LNCaP clone FGC (cell line): ENCODE data around the gene TMEM138.

Source experiments
- DNase-seq: peaks from one replicate; pipeline ENCODE4 v3.0.0-alpha.2; 2011; ENCODE audit warnings: low read depth
- H3K4me3 ChIP-seq: 2 replicates; pipeline ENCODE4 v1.5.1; 2011; ENCODE audit warnings: mild to moderate bottlenecking, low read depth, low read length, control low read depth
- TF ChIP-seq, protein P1 (sequence below): IDR thresholded peaks from 2 replicates; pipeline ENCODE4 v1.5.1; 2012; ENCODE audit warnings: mild to moderate bottlenecking; ENCODE audit not compliant: control insufficient read depth, insufficient read depth; ENCODE audit errors: extremely low read depth

TMEM138 gene

DNA sequence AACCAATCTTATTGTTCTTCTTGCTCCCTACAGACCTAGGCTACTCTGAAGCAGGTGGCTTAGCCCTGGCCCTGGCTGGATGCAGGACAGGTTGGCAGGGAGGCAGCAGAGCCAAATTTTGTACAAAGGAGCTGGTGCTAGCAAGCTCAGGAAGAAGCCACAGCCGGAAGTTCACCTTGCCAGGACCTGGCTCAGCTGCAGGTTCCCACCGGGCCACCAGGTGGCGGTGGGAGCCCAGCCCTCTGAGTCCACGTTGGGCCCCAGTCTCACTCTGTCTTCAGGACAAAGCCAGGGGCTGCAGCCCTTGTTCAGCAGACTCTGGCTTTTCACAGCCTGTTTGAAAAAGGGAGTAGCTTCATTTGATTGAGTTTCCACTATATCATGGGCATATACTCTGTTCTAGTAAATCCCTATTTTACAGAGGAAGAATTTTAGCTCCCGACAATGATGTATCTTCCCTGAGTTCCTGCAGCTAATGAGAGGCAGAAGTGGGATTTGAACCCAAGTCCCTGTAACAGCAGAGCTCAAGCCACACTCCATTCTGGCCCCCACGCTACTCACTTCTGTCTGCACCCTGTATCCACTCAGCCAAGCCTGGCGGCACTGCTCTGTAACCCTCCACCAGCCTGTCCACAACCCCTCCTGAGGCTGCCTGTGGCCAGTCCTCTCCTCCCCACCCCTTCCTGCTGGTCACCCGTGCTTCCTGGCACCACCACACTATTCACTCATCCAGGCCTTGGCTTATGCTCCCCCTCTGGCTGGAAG is 25.8 kb upstream of the TMEM138 start:
- TF ChIP-seq, protein P1, sequence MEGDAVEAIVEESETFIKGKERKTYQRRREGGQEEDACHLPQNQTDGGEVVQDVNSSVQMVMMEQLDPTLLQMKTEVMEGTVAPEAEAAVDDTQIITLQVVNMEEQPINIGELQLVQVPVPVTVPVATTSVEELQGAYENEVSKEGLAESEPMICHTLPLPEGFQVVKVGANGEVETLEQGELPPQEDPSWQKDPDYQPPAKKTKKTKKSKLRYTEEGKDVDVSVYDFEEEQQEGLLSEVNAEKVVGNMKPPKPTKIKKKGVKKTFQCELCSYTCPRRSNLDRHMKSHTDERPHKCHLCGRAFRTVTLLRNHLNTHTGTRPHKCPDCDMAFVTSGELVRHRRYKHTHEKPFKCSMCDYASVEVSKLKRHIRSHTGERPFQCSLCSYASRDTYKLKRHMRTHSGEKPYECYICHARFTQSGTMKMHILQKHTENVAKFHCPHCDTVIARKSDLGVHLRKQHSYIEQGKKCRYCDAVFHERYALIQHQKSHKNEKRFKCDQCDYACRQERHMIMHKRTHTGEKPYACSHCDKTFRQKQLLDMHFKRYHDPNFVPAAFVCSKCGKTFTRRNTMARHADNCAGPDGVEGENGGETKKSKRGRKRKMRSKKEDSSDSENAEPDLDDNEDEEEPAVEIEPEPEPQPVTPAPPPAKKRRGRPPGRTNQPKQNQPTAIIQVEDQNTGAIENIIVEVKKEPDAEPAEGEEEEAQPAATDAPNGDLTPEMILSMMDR = peak; percentile 94

DNA sequence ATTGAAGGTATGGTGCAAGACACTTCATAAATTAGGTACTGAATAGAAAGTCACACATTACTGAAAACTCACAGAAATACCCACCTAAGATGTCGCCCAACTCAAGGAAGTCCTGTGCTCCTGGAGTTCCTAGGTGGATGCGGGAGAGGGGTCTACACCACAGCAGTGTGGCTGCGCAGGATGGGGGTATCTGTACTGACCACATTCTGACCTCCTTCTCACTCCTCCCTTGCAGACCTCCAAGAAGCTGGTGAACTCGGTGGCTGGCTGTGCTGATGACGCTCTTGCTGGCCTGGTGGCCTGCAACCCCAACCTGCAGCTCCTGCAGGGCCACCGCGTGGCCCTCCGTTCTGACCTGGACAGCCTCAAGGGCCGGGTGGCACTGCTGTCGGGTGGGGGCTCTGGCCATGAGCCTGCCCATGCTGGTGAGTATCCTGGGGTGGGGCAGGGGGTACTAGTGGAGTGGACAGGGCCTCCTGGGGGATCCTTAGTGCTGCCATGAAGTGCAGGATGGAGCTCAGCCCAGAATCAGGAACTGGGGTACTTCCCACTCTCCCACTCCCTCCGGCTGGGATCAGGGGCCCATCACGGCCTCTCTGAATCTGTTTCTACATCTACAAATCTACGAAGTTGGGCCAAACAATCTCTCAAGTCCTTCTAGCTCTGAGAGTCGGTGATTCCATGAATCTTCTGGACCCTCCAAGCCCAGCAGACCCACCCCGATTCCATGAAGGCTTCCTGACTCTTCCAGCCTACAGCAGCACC is 24.3 kb upstream of the TMEM138 start:
- DNase-seq = no peak

More for the DNA sequence above, 25.8 kb upstream of the TMEM138 start:
- H3K4me3 ChIP-seq = no peak overlapping the region
- DNase-seq = peak; percentile 65

DNA sequence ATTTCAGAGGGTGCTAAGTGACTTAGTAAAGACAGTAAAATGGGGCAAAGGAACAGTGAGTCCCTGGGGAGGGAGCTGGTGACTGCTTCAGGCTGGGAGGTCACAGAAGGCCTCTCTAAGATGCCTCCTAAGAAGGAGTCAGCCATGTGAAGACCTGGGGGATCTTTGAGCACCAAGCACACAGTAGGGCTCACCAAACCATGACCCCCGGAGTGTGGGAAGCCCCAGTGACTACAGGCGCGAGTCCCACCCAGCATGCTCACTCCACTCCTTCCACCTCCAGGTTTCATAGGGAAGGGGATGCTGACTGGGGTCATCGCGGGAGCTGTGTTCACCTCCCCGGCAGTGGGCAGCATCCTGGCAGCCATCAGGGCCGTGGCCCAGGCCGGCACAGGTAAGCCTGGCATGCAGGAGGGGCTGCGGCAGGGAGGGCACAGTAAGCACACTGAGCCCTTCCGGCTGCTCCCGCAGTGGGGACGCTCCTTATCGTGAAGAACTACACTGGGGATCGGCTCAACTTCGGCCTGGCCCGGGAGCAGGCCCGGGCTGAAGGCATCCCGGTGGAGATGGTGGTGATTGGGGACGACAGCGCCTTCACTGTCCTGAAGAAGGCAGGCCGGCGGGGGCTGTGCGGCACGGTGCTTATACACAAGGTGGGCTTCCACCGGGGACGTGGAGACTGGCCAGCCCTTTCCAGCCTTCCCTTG is 23.2 kb upstream of the TMEM138 start:
- TF ChIP-seq, protein P1 = no peak
- DNase-seq = no peak

More for the DNA sequence above, 24.3 kb upstream of the TMEM138 start:
- H3K4me3 ChIP-seq = no peak overlapping the region
- TF ChIP-seq, protein P1 = no peak

DNA sequence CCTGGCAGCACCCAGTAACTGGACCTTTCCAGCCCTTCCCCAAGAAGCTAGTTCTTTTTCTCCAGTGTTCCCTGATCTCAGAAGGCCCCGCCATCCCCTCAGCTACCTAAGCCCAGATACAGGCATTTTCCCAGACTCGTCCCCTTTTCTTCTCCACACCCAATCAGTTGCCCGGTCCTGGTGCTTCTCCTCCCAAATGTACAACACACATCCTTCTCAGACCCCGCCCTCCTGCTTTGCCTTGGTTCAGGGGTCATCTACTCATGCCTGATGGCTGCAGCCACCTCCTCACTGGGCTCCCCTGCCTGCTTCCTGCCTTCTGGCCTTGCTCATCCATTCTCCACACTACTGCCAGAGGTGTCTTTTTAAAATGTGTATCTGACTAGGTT is 22.7 kb upstream of the TMEM138 start:
- DNase-seq = no peak
- TF ChIP-seq, protein P1 = no peak
- no peak overlapping the region for H3K4me3 ChIP-seq

More for the DNA sequence above, 23.2 kb upstream of the TMEM138 start:
- no peak overlapping the region for H3K4me3 ChIP-seq

DNA sequence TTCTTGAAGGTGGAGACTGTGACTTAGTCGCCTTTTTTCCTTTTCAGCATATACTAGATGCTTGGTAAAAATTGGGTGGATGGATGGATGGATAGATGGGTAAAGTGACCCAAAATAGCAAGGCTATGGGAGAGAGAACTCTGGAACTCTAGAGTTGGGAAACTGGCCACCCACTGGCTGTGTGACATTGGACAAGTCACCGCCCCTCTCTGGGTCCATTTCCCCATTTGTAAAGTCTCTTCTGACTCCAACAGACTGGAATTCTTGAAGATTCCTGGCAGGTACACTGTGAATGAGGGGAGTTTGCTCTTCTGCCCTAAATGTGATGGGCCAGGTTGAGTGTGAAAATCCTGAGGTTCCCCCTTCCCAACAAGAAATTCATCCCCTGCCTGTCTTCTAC is 21.2 kb upstream of the TMEM138 start:
- no peak overlapping the region for H3K4me3 ChIP-seq
- TF ChIP-seq, protein P1 = no peak
- no peak for DNase-seq

DNA sequence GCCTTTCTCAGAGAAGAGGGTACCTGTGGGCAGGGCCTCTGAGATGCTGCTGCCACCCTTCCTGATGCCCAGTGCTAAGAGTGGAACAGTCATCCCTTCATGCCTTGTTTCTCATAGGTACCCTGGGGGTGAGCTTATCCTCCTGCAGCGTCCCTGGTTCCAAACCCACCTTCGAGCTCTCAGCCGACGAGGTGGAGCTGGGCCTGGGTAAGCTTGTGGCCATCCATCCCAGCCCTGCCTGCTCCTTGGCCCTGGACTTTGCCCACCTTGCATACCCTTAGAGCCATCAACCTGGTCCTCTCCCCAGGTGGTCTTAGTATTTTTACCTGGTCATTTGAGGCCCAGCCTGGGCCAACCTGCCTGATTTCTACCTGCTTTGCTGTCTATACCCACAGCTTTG is 20.5 kb upstream of the TMEM138 start:
- DNase-seq = no peak
- TF ChIP-seq, protein P1 = no peak
- H3K4me3 ChIP-seq = no peak overlapping the region
